HepG2 (cell line): ENCODE measurements around the gene MEX3C. TPM values are rescaled to one million over a fixed set of nuclear protein-coding genes. Genes with fewer than 3 reads are reported as not detected.

ENCODE experiments used
- ATF7 ChIP-seq, 2 experiments: fragments of 450-650 bp in 1 of 2; sonication (generic) in 1 of 2; formaldehyde crosslinking in 1 of 2; IDR thresholded peaks; 2 replicates each; pipeline versions ENCODE4 v1.4.0 to v1.6.1; 2016 to 2020; ENCODE audit warnings: antibody characterized with exemption in 1 of 2, mild to moderate bottlenecking in 1 of 2, missing genetic modification reagents in 1 of 2
- CREB1 ChIP-seq, 2 experiments: fragments of 450-650 bp in 1 of 2; IDR thresholded peaks; 2 replicates each; pipeline ENCODE4 v1.6.1; 2016 to 2017; ENCODE audit warnings: control low read depth in 1 of 2, mild to moderate bottlenecking in 1 of 2, missing compliant biosample characterization in 1 of 2, missing genetic modification characterization in 1 of 2
- FOXO1 ChIP-seq: sonication (generic); formaldehyde crosslinking; IDR thresholded peaks from 2 replicates; pipeline ENCODE4 v1.4.0; 2020; ENCODE audit warnings: missing genetic modification reagents
- HBP1 ChIP-seq: IDR thresholded peaks from 2 replicates; pipeline ENCODE4 v1.6.1; 2016; ENCODE audit warnings: low read depth, control low read depth
- JUN ChIP-seq: sonication (generic); formaldehyde crosslinking; IDR thresholded peaks from 2 replicates; pipeline ENCODE4 v1.4.0; 2020; ENCODE audit warnings: mild to moderate bottlenecking, missing genetic modification reagents
- KDM5A ChIP-seq: fragments of 200-600 bp; sonication (generic); IDR thresholded peaks from 2 replicates; pipeline ENCODE4 v1.7.0; 2018; ENCODE audit warnings: antibody characterized with exemption, mild to moderate bottlenecking, low read length, borderline replicate concordance
- KLF15 ChIP-seq: sonication (generic); formaldehyde crosslinking; IDR thresholded peaks from 2 replicates; pipeline ENCODE4 v1.8.1; 2023; ENCODE audit warnings: borderline replicate concordance, mild to moderate bottlenecking, inconsistent platforms, missing genetic modification reagents, mixed read lengths
- LCORL ChIP-seq, 2 experiments: fragments of 450-650 bp in 1 of 2; sonication (generic) in 1 of 2; formaldehyde crosslinking in 1 of 2; IDR thresholded peaks; 2 replicates each; pipeline versions ENCODE4 v1.5.0 to v1.6.1; 2017 to 2020; ENCODE audit warnings: antibody characterized with exemption in 1 of 2, missing genetic modification reagents in 1 of 2
- LRRFIP1 ChIP-seq: sonication (generic); formaldehyde crosslinking; conservative IDR thresholded peaks from 2 replicates; pipeline ENCODE4 v1.4.0; 2020; ENCODE audit warnings: missing genetic modification reagents
- MAFK ChIP-seq, 2 experiments: IDR thresholded peaks in 1 of 2; conservative IDR thresholded peaks in 1 of 2; 2 replicates each; pipeline ENCODE4 v1.6.1; 2011; ENCODE audit warnings: improper control_type of control experiment in 2 of 2, low read length in 2 of 2
- NCOR1 ChIP-seq: fragments of 200-600 bp; sonication (generic); IDR thresholded peaks from 2 replicates; pipeline ENCODE4 v1.7.0; 2017; ENCODE audit warnings: antibody characterized with exemption, low read length, borderline replicate concordance
- POLR2G ChIP-seq: fragments of 200-400 bp; formaldehyde crosslinking; IDR thresholded peaks from 2 replicates; pipeline ENCODE4 v1.6.1; 2018; ENCODE audit warnings: mild to moderate bottlenecking, low read depth, low read length, moderate library complexity
- SIN3A ChIP-seq: IDR thresholded peaks from 2 replicates; pipeline ENCODE4 v1.6.1; 2011; ENCODE audit warnings: low read depth, mild to moderate bottlenecking, control low read depth, low read length, borderline replicate concordance
- SIX1 ChIP-seq: sonication (generic); formaldehyde crosslinking; IDR thresholded peaks from 2 replicates; pipeline ENCODE4 v1.4.0; 2020; ENCODE audit warnings: missing genetic modification reagents, borderline replicate concordance
- SOX13 ChIP-seq, 3 experiments: fragments of 450-650 bp in 1 of 3; sonication (generic) in 1 of 3; formaldehyde crosslinking in 1 of 3; IDR thresholded peaks in 2 of 3; conservative IDR thresholded peaks in 1 of 3; 2 replicates each; pipeline versions ENCODE4 v1.5.0 to v1.6.1; 2016 to 2020; ENCODE audit warnings: antibody characterized with exemption in 1 of 3, mild to moderate bottlenecking in 1 of 3, missing compliant biosample characterization in 1 of 3, missing genetic modification reagents in 1 of 3, moderate library complexity in 1 of 3
- TARDBP ChIP-seq: sonication (generic); formaldehyde crosslinking; IDR thresholded peaks from 2 replicates; pipeline ENCODE4 v1.8.0; 2022; ENCODE audit warnings: mild to moderate bottlenecking, missing genetic modification reagents
- ZC3H13 ChIP-seq: sonication (generic); formaldehyde crosslinking; IDR thresholded peaks from 2 replicates; pipeline ENCODE4 v1.8.1; 2023; ENCODE audit warnings: mild to moderate bottlenecking, missing genetic modification reagents, moderate library complexity
- ZMYM4 ChIP-seq: sonication (generic); formaldehyde crosslinking; IDR thresholded peaks from 2 replicates; pipeline ENCODE4 v1.8.1; 2023; ENCODE audit warnings: mild to moderate bottlenecking, missing genetic modification reagents
- ZNF382 ChIP-seq: sonication (generic); formaldehyde crosslinking; IDR thresholded peaks from 2 replicates; pipeline ENCODE4 v1.5.0; 2020; ENCODE audit warnings: missing genetic modification reagents, mild to moderate bottlenecking, borderline replicate concordance
- ZNF597 ChIP-seq: sonication (generic); formaldehyde crosslinking; IDR thresholded peaks from 2 replicates; pipeline ENCODE4 v1.5.0; 2020; ENCODE audit warnings: missing genetic modification reagents
- ZSCAN5A ChIP-seq: sonication (generic); formaldehyde crosslinking; IDR thresholded peaks from 2 replicates; pipeline ENCODE4 v1.8.0; 2022; ENCODE audit warnings: mild to moderate bottlenecking, missing genetic modification reagents, borderline replicate concordance
- polyA plus RNA-seq, 8 experiments: library from polyadenylated mRNA; depleted of rRNA in 3 of 8; stranded (reverse) in 7 of 8; unstranded in 1 of 8; fragments of >200 nt; fragmentation: Illumina TruSeq in 4 of 8; extraction: Trizol in 4 of 8; gene quantifications; 2 replicates each; pipeline versions ENCODE4 v1.2.1 to v1.2.3, GENCODE V29; 2011 to 2016; ENCODE audit warnings: low read depth in 4 of 8, missing spikeins in 1 of 8, mixed read lengths in 1 of 8; ENCODE audit not compliant: insufficient read depth in 1 of 8
- total RNA-seq, 5 experiments: library from RNA; depleted of rRNA; stranded (reverse); fragments of >200 nt; fragmentation: Illumina TruSeq; extraction: Trizol; gene quantifications; 2 replicates each; pipeline ENCODE4 v1.2.3, GENCODE V29; 2016; ENCODE audit warnings: low read depth in 1 of 5

MEX3C gene
- total and polyA plus RNA-seq, 2 of the 13 experiments (the other 11 are each of a cell fraction or from before 2014, with no cell fraction given): 34.8 to 36.4 TPM

GRCh38 chr18:51195451-51196117, 1.9 kb downstream of the MEX3C start (continued):
- TF ChIP-seq ZNF597 (CRISPR knock-in tag) (no peak), ZMYM4 (CRISPR knock-in tag) (0 out of 2 replicates have a peak, but pooled peaks have one; percentile 13), FOXO1 (CRISPR knock-in tag) (no peak), SIX1 (peak; percentile 50; the same call in 1 of the 2 replicates), LCORL (IDR thresholded peaks at IDR 0.05) (no peak), LCORL (CRISPR knock-in tag; IDR thresholded peaks at IDR 0.05) (peak; percentile 35; the same call in 1 of the 2 replicates), SOX13 (IDR thresholded peaks at IDR 0.05) (no peak), SOX13 (CRISPR knock-in tag; conservative IDR thresholded peaks at IDR 0.05 in 1 of 2, IDR thresholded peaks at IDR 0.05 in 1 of 2) (peak in 1 of 2 experiments; percentile 65; a peak in 1 of 4 replicates), KDM5A (peak; percentile 11; the same call in 1 of the 2 replicates), ATF7 (IDR thresholded peaks at IDR 0.05) (peak; percentile 40; the same call in 1 of the 2 replicates), ATF7 (CRISPR knock-in tag; IDR thresholded peaks at IDR 0.05) (no peak), TARDBP (0 out of 2 replicates have a peak, but pooled peaks have one; percentile 33), NCOR1 (peak; percentile 30; the same call in 1 of the 2 replicates), KLF15 (CRISPR knock-in tag) (no peak), ZSCAN5A (peak; percentile 46; the same call in 1 of the 2 replicates), CREB1 (IDR thresholded peaks at IDR 0.05) (no peak), CREB1 (CRISPR knock-in tag; IDR thresholded peaks at IDR 0.05) (0 out of 2 replicates have a peak, but pooled peaks have one; percentile 23), ZC3H13 (CRISPR knock-in tag) (no peak), MAFK (conservative IDR thresholded peaks at IDR 0.05 in 1 of 2, IDR thresholded peaks at IDR 0.05 in 1 of 2; ENCODE audit: low read length in 2 of 2) (no peak), SIN3A (peak; percentile 61; the same call in 1 of the 2 replicates), POLR2G (peak; percentile 28), JUN (peak; percentile 61; the same call in 1 of the 2 replicates), HBP1 (CRISPR knock-in tag) (no peak), ZNF382 (CRISPR knock-in tag) (no peak), LRRFIP1 (CRISPR knock-in tag) (no peak)
